Esophagus muscularis mucosa (tissue), 4 donors: ENCODE results near the gene SPACA7. TPM values are rescaled to one million over a fixed set of nuclear protein-coding genes. Genes with fewer than 3 reads are reported as not detected.
A peak's percentile ranks its signal among the peaks of the same experiment; 100 is the strongest.

Experiments used
- DNase-seq: peaks from one replicate; pipeline ENCODE4 v3.0.0-alpha.2; 2017; ENCODE audit errors: extremely low spot score
- H3K27ac ChIP-seq, 4 donors: fragments of 200-600 bp; sonication (generic); replicated peaks in 1 of 4; 1 replicate in 3 of 4; 2 replicates in 1 of 4; pipeline ENCODE4 v1.5.1; 2016 to 2019; ENCODE audit warnings: mild to moderate bottlenecking in 1 of 4
- H3K27me3 ChIP-seq, 4 donors: fragments of 200-600 bp; sonication (generic); one replicate each; pipeline versions ENCODE4 v1.5.1 to v1.6.0; 2016 to 2019
- H3K36me3 ChIP-seq, 4 donors: fragments of 200-600 bp; sonication (generic); one replicate each; pipeline ENCODE4 v1.5.1; 2016 to 2019
- H3K4me1 ChIP-seq, 4 donors: fragments of 200-600 bp; sonication (generic); one replicate each; pipeline ENCODE4 v1.5.1; 2016 to 2019
- H3K4me3 ChIP-seq, 4 donors: fragments of 200-600 bp; sonication (generic); 1 replicate in 2 of 4; 2 replicates in 2 of 4; pipeline ENCODE4 v1.5.1; 2016 to 2019; ENCODE audit warnings: mild to moderate bottlenecking in 4 of 4, moderate library complexity in 1 of 4
- H3K9me3 ChIP-seq, 4 donors: fragments of 200-600 bp; sonication (generic); 1 replicate in 3 of 4; 2 replicates in 1 of 4; pipeline ENCODE4 v1.5.1; 2016 to 2019
- EP300 ChIP-seq: sonication (generic); formaldehyde crosslinking; IDR thresholded peaks from one replicate; pipeline ENCODE4 v1.6.1; 2017; ENCODE audit warnings: antibody characterized with exemption
- POLR2A ChIP-seq: fragments of 450-650 bp; IDR thresholded peaks from one replicate; pipeline ENCODE4 v1.6.1; 2017; ENCODE audit warnings: antibody characterized with exemption, moderate library complexity, mild to moderate bottlenecking, low read depth
- POLR2AphosphoS5 ChIP-seq, 2 donors: sonication (generic); formaldehyde crosslinking; IDR thresholded peaks; one replicate each; pipeline ENCODE4 v1.6.1; 2017; ENCODE audit warnings: antibody characterized with exemption in 2 of 2
- WGBS: methylation state at CpG from one replicate; pipeline ENCODE4 v1.1.5; 2018; 5-methylcytosine and 5-hydroxymethylcytosine counted together
- intact Hi-C: fragments of 100-400 bp; cut with DNase I; formaldehyde crosslinking; loops from one replicate; pipeline ENCODE4 v1.15.1; 2023
- total RNA-seq, 4 donors: library from RNA; depleted of rRNA; stranded (reverse); fragments of >200 nt; gene quantifications; one replicate each; pipeline versions ENCODE4 v1.1.0 to v1.2.1, GENCODE V29; 2016
- TF ChIP-seq, protein P1 (sequence below), 3 experiments: fragments of 200-600 bp in 2 of 3; fragments of 450-650 bp in 1 of 3; sonication (generic) in 2 of 3; IDR thresholded peaks; one replicate each; pipeline ENCODE4 v1.5.1; 2017 to 2019; ENCODE audit warnings: antibody characterized with exemption in 3 of 3, mild to moderate bottlenecking in 2 of 3, moderate library complexity in 1 of 3

Gene SPACA7
- total RNA-seq, 4 donors from 2014 or later, result not detected

DNA sequence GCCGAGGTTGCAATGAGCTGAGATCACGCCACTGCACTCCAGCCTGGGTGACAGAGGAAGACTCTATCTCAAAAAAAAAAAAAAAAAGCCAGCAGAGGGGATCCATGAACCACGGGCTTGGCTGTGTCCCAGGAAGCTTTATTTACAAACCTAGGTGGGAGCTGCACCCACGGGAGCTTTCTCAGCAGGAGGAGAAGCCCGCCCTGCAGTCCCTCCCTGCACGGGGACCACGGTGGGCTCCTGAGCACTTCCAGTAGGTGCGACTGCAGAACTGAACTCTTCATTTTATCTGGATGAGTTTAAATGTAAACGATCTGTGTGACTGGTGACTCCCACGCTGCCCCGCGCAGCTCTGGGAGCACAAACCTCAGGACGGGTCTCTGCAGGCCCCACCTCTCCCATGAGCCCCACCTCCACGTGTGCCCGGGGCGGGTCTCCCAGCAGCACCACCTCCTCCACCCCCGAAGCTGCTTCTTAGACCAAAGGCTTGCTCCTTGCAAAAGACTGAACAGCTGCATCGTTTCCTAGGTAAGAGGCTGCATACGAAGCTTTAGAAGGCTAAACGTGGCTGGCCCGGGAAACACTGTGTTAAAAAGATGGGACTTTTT is 66.4 kb downstream of the SPACA7 start:
- peaks cover 0 to 9% (median 4%) of the 10 kb centered on the region in 4 donors for H3K9me3 ChIP-seq
- H3K27ac ChIP-seq, result no peak overlapping the region
- DNase-seq, result peak; percentile 85
- intact Hi-C loops, result loop anchor here (5.0 kb wide), 1 partner anchor 165 kb away; no protein-coding TSS in a partner anchor
- H3K27me3 ChIP-seq, result peaks cover 0 to 87% (median 22%) of the 10 kb centered on the region in 4 donors
- H3K4me3 ChIP-seq, result no peak overlapping the region
- 29% methylated on average over 12 of the region's 21 CpGs for WGBS
- H3K4me1 ChIP-seq, result peaks cover 0 to 15% (median 4%) of the 10 kb centered on the region in 4 donors
- H3K36me3 ChIP-seq, result no peaks in the 10 kb centered on the region
- TF ChIP-seq POLR2A (no peak), POLR2AphosphoS5 (IDR thresholded peaks at IDR 0.05) (no peak), EP300 (no peak)
- TF ChIP-seq, protein P1, sequence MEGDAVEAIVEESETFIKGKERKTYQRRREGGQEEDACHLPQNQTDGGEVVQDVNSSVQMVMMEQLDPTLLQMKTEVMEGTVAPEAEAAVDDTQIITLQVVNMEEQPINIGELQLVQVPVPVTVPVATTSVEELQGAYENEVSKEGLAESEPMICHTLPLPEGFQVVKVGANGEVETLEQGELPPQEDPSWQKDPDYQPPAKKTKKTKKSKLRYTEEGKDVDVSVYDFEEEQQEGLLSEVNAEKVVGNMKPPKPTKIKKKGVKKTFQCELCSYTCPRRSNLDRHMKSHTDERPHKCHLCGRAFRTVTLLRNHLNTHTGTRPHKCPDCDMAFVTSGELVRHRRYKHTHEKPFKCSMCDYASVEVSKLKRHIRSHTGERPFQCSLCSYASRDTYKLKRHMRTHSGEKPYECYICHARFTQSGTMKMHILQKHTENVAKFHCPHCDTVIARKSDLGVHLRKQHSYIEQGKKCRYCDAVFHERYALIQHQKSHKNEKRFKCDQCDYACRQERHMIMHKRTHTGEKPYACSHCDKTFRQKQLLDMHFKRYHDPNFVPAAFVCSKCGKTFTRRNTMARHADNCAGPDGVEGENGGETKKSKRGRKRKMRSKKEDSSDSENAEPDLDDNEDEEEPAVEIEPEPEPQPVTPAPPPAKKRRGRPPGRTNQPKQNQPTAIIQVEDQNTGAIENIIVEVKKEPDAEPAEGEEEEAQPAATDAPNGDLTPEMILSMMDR (IDR thresholded peaks at IDR 0.05), result no peak

DNA sequence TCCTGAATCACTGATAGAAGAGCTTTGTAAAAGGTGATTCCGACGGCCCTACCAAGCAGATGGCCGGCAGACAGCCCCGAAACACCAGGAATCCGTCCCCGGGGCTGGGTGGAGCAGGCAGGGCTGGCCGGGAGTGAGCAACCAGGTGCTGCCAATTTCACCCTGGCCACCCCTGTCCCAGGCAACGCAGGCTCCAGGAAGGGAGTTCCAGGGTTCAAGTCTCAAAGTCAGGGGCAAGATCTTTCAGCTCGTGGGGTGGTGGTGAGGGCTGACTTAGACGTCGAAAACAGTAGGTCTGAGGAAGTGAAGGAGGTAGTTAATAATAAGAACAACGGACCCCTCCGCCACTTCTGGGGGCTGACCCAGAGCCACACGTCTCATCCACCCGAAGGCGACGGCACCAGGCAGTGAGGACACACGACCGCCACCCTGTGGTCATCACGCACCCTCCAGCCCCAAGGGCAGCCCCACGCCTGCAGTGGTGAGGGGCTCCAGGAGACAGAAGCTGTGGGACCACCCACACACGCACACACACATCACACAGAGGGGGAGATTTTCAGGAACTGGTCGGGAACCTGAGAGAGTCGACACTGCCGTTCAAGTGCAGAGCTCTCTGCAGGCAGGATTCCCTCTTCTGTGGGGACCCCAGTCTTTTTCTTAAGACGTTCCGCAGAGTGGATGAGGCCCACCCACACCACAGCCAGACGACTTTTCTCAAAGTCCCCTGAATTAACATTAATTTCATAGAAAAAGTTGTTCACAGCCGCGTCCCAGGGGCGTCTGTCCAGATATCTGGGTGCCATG is 67.2 kb downstream of the SPACA7 start:
- peaks cover 0 to under 1% (median under 1%) of the 10 kb centered on the region in 4 donors for H3K9me3 ChIP-seq
- peak; percentile 77 for DNase-seq
- intact Hi-C loops, result loop anchor here (5.0 kb wide), 1 partner anchor 164 kb away; no protein-coding TSS in a partner anchor
- TF ChIP-seq, protein P1 (IDR thresholded peaks at IDR 0.05), result no peak
- TF ChIP-seq POLR2A (no peak), EP300 (no peak), POLR2AphosphoS5 (IDR thresholded peaks at IDR 0.05) (no peak)
- 21% methylated on average over 22 of the region's 31 CpGs for WGBS
- no peak overlapping the region for H3K27ac ChIP-seq
- peaks cover 0 to 94% (median 22%) of the 10 kb centered on the region in 4 donors for H3K27me3 ChIP-seq
- no peak overlapping the region for H3K4me3 ChIP-seq
- no peaks in the 10 kb centered on the region for H3K36me3 ChIP-seq
- H3K4me1 ChIP-seq, result peaks cover 0 to 15% (median 4%) of the 10 kb centered on the region in 4 donors

DNA sequence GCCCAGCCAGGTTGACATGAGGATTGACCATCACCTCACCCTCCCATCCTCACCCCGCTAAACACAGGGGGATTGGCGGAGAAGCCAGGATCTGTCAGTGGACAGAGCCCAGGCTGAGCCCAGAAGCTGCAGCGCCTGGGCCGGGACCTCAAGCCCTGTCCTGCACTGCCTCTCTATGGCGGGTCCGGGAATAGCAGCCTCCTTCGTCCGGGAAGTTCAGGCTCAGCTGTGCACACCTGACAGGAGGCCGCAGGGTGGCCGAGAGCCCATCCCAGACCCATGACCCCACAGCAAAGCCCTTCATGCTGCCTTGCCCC is 67.8 kb downstream of the SPACA7 start:
- no peaks in the 10 kb centered on the region for H3K36me3 ChIP-seq
- WGBS, result no CpG with 5 or more reads among the region's 10 CpGs
- H3K9me3 ChIP-seq, result no peaks in the 10 kb centered on the region
- H3K4me3 ChIP-seq, result no peak overlapping the region
- TF ChIP-seq, protein P1 (IDR thresholded peaks at IDR 0.05), result peak; percentile 80 to 83 (median 82)
- no peak for TF ChIP-seq POLR2A
- H3K4me1 ChIP-seq, result peaks cover 0 to 15% (median 4%) of the 10 kb centered on the region in 4 donors
- intact Hi-C loops, result loop anchor here (1.0 to 5.0 kb wide), 2 partner anchors 163 to 970 kb away; no protein-coding TSS in a partner anchor
- DNase-seq, result peak; percentile 91
- no peak overlapping the region for H3K27ac ChIP-seq
- peaks cover 0 to 97% (median 22%) of the 10 kb centered on the region in 4 donors for H3K27me3 ChIP-seq

DNA sequence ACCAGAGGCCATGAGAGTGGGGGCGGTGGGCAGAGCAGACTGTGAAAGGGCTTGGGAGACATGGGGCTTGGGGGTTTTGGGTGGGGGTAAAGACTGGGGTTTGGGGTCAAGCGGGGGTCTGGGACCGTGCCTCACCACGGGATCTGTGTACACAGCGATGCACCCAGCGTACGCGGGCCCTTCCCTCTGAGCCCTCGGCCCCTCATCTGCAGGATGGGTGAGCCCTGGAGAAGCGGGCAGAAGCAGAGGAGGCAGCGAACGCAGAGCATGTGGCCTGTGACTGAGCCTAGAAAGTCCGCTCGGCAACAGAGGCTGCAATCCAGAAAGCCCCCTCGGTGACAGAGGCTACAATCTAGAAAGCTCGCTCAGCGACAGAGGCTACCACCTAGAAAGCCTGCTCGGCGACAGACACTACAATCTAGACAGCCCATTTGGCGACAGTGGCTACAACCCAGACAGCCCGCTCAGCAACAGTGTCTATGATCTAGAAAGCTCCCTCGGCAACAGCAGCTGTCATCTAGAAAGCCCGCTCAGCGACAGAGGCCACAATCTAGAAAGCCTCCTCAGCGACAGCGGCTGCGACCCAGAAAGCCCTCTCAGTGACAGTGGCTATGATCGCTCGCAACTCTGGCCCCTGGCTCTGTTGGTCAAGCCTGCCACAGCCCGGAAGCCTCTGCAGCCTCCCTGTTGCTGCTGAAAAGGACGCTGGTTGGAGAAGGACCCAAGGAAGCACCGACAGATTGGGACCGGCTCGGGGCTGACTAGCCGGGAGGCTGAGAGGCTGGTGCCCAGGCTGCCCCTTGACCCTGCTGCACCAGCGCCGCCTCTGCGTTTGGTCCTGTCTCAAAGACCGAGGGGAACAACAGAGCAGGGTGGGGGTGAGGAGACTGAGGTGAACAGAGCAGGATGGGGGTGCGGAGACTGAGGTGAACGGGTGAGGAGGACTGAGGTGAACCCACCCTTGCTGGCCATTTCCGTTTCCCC is 68.6 kb downstream of the SPACA7 start:
- TF ChIP-seq POLR2AphosphoS5 (IDR thresholded peaks at IDR 0.05), result no peak
- TF ChIP-seq, protein P1 (IDR thresholded peaks at IDR 0.05), result no peak
- TF ChIP-seq EP300, result no peak
- no peak for TF ChIP-seq POLR2A
- H3K36me3 ChIP-seq, result no peaks in the 10 kb centered on the region
- peaks cover 0 to 97% (median 22%) of the 10 kb centered on the region in 4 donors for H3K27me3 ChIP-seq
- H3K27ac ChIP-seq, result no peak overlapping the region
- no peaks in the 10 kb centered on the region for H3K9me3 ChIP-seq
- peaks cover 0 to 15% (median 4%) of the 10 kb centered on the region in 4 donors for H3K4me1 ChIP-seq
- no peak overlapping the region for H3K4me3 ChIP-seq
- intact Hi-C loops, result loop anchor here (1.0 to 5.0 kb wide), 2 partner anchors 163 to 970 kb away; no protein-coding TSS in a partner anchor
- DNase-seq, result peak; percentile 55
- 79% methylated on average over 34 of the region's 42 CpGs for WGBS
